ENCODE measurements around the gene CSF2.

CSF2 gene

DNA sequence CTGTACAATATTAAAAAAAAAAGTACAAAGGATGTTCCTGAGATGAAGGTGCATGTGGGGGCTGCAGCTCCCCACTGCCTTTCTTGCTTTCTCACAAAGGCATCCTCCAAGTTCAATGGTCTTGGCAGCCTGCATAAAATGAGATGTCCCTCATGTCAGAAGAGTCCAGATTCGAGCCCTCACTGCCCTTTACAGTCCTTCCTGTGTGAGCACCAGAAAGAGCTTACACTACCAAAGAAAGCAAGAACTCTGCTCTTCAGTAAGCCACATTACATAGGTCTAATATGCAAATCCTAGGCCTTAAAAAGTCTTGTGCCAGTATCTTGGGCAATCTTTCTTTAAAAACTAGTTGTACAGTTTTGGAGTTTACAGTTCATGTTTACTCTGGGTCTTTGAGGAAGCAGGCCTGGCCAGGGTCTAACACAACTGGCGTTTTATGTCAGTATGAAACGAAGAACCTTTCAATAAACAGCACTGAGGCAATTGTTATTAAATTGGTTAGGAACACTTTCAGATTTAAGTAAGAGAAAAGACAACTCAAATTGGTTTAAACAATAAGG is 36.0 kb downstream of the CSF2 start:
- H3K36me3 Mint-ChIP-seq (ENCODE audit: low read depth): no peaks in the 10 kb centered on the region
- no peak for DNase-seq
- TF ChIP-seq, protein P1, sequence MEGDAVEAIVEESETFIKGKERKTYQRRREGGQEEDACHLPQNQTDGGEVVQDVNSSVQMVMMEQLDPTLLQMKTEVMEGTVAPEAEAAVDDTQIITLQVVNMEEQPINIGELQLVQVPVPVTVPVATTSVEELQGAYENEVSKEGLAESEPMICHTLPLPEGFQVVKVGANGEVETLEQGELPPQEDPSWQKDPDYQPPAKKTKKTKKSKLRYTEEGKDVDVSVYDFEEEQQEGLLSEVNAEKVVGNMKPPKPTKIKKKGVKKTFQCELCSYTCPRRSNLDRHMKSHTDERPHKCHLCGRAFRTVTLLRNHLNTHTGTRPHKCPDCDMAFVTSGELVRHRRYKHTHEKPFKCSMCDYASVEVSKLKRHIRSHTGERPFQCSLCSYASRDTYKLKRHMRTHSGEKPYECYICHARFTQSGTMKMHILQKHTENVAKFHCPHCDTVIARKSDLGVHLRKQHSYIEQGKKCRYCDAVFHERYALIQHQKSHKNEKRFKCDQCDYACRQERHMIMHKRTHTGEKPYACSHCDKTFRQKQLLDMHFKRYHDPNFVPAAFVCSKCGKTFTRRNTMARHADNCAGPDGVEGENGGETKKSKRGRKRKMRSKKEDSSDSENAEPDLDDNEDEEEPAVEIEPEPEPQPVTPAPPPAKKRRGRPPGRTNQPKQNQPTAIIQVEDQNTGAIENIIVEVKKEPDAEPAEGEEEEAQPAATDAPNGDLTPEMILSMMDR (IDR thresholded peaks at IDR 0.05): no peak
- H3K4me3 Mint-ChIP-seq: no peak overlapping the region
- H3K27me3 Mint-ChIP-seq (ENCODE audit: low read depth, poor library complexity): peaks cover 4% of the 10 kb centered on the region
- H3K4me1 Mint-ChIP-seq: no peaks in the 10 kb centered on the region
- no peak overlapping the region for H3K27ac Mint-ChIP-seq
- H3K9me3 Mint-ChIP-seq: no peaks in the 10 kb centered on the region

DNA sequence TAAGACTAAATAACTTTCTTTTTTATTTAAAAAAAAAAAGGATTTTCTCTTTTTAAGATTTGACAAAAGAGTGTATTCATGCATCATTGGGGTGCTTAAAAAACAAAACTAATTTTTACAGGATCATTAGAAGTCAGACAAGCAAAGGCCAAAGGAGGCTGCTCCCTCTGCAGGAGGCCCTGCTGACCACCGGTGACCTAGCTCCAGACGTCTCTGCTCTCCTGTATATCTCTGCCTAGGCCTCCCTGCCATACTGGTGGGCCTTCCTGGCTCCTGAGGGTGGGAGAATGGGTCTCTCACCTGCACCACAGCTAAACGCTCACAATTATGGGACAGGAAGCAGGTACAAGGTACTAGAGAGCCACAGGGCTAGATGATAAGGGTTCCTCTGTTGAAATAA is 36.6 kb downstream of the CSF2 start:
- Mint-ChIP-seq H3K27me3 (ENCODE audit: low read depth, poor library complexity) (peaks cover 4% of the 10 kb centered on the region), H3K9me3 (no peaks in the 10 kb centered on the region), H3K27ac (no peak overlapping the region), H3K36me3 (ENCODE audit: low read depth) (no peaks in the 10 kb centered on the region), H3K4me3 (no peak overlapping the region), H3K4me1 (no peaks in the 10 kb centered on the region)
- DNase-seq: no peak
- TF ChIP-seq, protein P1 (IDR thresholded peaks at IDR 0.05): no peak

DNA sequence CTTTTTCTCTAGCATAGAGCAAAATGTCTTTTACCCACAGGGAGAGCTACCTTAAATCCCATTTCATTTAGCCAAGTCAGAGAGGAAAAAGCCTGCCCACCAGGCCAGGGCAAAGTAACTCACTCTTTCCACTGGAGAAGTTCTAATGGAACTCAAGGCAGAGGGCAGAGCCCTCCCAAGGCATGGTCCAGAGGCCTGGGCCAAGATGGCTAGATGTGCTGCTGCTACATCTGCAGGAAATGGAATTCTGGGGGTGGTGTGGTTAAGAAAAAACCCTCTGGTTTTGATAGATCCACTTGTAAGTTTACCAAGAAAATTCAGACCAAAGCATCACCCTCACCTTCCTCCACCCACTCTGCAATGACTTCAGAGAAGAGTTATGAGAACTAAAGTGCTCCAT is 37.3 kb downstream of the CSF2 start:
- DNase-seq: no peak
- no peaks in the 10 kb centered on the region for H3K36me3 Mint-ChIP-seq (ENCODE audit: low read depth)
- TF ChIP-seq, protein P1 (IDR thresholded peaks at IDR 0.05): no peak
- no peaks in the 10 kb centered on the region for H3K9me3 Mint-ChIP-seq
- H3K27ac Mint-ChIP-seq: no peak overlapping the region
- H3K4me3 Mint-ChIP-seq: no peak overlapping the region
- H3K27me3 Mint-ChIP-seq (ENCODE audit: low read depth, poor library complexity): peaks cover 4% of the 10 kb centered on the region
- H3K4me1 Mint-ChIP-seq: no peaks in the 10 kb centered on the region

DNA sequence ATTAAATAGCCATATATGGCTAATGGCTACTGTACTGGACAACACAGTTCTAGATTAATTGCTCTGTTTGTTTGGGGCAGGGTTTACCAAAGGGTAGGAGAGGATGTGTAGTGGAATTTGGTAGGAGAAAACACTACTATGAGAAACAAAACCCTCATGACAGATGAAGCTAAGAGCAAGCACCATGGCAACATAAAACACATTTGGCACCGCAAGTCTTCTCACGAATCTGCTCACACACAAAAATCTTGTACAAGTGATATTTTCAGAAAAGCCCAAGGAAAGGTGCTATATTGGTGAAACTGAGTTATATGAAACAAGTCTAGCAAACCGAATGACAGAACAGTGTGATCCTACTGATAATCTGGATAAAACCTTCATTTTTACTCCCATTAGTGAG is 38.5 kb downstream of the CSF2 start:
- Mint-ChIP-seq H3K9me3 (no peaks in the 10 kb centered on the region), H3K4me1 (no peaks in the 10 kb centered on the region), H3K36me3 (ENCODE audit: low read depth) (no peaks in the 10 kb centered on the region), H3K4me3 (no peak overlapping the region), H3K27ac (no peak overlapping the region), H3K27me3 (ENCODE audit: low read depth, poor library complexity) (peaks cover 4% of the 10 kb centered on the region)
- TF ChIP-seq, protein P1 (IDR thresholded peaks at IDR 0.05): no peak
- no peak for DNase-seq

DNA sequence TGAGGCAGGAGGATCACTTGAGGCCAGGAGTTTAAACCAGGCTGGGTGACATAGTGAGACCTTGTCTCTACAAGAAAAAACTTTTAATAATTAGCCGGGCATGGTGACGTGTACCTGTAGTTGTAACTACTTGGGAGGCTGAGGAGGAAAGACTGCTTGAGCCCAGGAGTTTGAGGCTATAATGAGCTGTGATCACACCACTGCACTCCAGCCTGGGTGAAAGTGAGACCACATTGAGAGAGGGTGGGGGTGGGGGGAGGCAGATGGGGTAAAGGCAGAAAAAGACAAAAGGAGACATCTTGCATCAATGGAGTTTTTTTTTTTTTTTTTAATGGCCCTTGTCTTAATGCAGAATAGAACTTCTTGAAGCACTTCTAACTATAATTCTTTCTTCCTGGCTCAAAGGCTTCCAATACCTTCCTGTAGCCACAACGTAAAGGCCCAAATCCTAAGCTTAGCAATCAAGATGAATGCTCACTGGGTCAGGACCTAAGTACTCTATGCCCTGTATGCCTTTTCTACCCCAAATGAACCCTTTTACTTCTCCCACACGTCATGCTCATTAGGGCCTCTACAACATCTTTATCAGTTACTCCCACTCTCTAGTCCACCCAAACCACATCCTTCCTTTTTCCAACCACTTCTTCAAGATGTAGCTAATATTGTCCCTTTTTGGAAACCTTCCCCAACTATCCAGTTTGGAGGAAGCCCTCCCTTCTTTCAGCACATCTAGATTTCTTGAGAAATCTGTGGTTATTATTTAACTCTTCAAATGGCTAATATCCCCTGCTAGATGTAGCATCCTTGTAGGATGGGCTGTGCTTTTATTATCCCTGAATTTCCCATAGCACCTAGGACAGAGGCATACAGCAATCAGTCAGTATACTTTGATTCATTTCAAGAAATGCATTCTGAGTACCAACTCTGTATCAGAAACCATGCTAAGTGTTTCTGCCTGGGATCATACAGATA is 40.8 kb downstream of the CSF2 start:
- Mint-ChIP-seq H3K27me3 (ENCODE audit: low read depth, poor library complexity) (no peaks in the 10 kb centered on the region), H3K36me3 (ENCODE audit: low read depth) (no peaks in the 10 kb centered on the region), H3K4me3 (no peak overlapping the region), H3K9me3 (no peaks in the 10 kb centered on the region), H3K27ac (no peak overlapping the region), H3K4me1 (no peaks in the 10 kb centered on the region)
- no peak for DNase-seq
- TF ChIP-seq, protein P1 (IDR thresholded peaks at IDR 0.05): no peak
